Neural cell (in vitro differentiated cells): ENCODE results near the gene GPR21. TPM values are rescaled to one million over a fixed set of nuclear protein-coding genes. Genes with fewer than 3 reads are reported as not detected.

Source experiments
- H2AFZ ChIP-seq: fragments of 200-600, 300-800 bp; sonication (generic), shearing (Covaris generic); 2 replicates; pipeline ENCODE4 v1.6.0; 2014; ENCODE audit warnings: low read depth, mild to moderate bottlenecking, antibody characterized with exemption, low read length, moderate library complexity
- H3F3A ChIP-seq: fragments of 200-600 bp; shearing (Covaris generic); 2 replicates; pipeline ENCODE4 v1.6.1; 2016; ENCODE audit warnings: mild to moderate bottlenecking, moderate library complexity, mixed read lengths, antibody characterized with exemption, low read length; ENCODE audit not compliant: insufficient read depth, poor library complexity, severe bottlenecking
- H3K27ac ChIP-seq: fragments of 200-600, 300-800 bp; sonication (generic), shearing (Covaris generic); 2 replicates; pipeline ENCODE4 v1.5.1; 2014; ENCODE audit warnings: mild to moderate bottlenecking, low read length, moderate library complexity
- H3K27me3 ChIP-seq: fragments of 300-800, 200-600 bp; sonication (generic), shearing (Covaris generic); 2 replicates; pipeline ENCODE4 v1.6.0; 2014; ENCODE audit warnings: mild to moderate bottlenecking, low read depth, low read length, moderate library complexity; ENCODE audit not compliant: insufficient read depth
- H3K36me3 ChIP-seq: fragments of 300-800, 200-600 bp; sonication (generic), shearing (Covaris generic); 2 replicates; pipeline ENCODE4 v1.5.1; 2014; ENCODE audit warnings: mild to moderate bottlenecking, antibody characterized with exemption, low read length, moderate library complexity; ENCODE audit not compliant: insufficient read depth
- H3K4me2 ChIP-seq: fragments of 300-800, 200-600 bp; sonication (generic), shearing (Covaris generic); 2 replicates; pipeline ENCODE4 v1.6.0; 2014; ENCODE audit warnings: mild to moderate bottlenecking, low read length
- H3K4me3 ChIP-seq: fragments of 300-800, 200-600 bp; sonication (generic), shearing (Covaris generic); 2 replicates; pipeline ENCODE4 v1.5.1; 2014; ENCODE audit warnings: mild to moderate bottlenecking, low read length, moderate library complexity
- H3K79me2 ChIP-seq: fragments of 200-600 bp; shearing (Covaris generic); replicated peaks from 2 replicates; pipeline ENCODE4 v1.6.0; 2014; ENCODE audit warnings: mild to moderate bottlenecking, low read length, moderate library complexity; ENCODE audit not compliant: insufficient read depth
- H3K9ac ChIP-seq: fragments of 300-800, 200-600 bp; sonication (generic), shearing (Covaris generic); 2 replicates; pipeline ENCODE4 v1.6.1; 2016; ENCODE audit warnings: mild to moderate bottlenecking, low read length, mixed read lengths
- H3K9me2 ChIP-seq: fragments of 200-600 bp; shearing (Covaris generic); 2 replicates; pipeline ENCODE4 v1.6.1; 2016; ENCODE audit warnings: mild to moderate bottlenecking, low read length, mixed read lengths; ENCODE audit not compliant: insufficient read depth
- H3K9me3 ChIP-seq: fragments of 200-600, 300-800 bp; sonication (generic), shearing (Covaris generic); 2 replicates; pipeline ENCODE4 v1.6.1; 2016; ENCODE audit warnings: mild to moderate bottlenecking, mixed run types, low read length, moderate library complexity, mixed read lengths
- H4K20me1 ChIP-seq: fragments of 200-600 bp; shearing (Covaris generic); 2 replicates; pipeline ENCODE4 v1.6.1; 2016; ENCODE audit warnings: mild to moderate bottlenecking, mixed run types; ENCODE audit not compliant: insufficient read depth
- EP300 ChIP-seq: fragments of 450-650 bp; conservative IDR thresholded peaks from 2 replicates; pipeline ENCODE4 v1.6.1; 2014; ENCODE audit warnings: antibody characterized with exemption, mild to moderate bottlenecking, moderate library complexity; ENCODE audit not compliant: poor library complexity, severe bottlenecking
- EZH2 ChIP-seq: fragments of 200-600, 300-800 bp; shearing (Covaris generic), sonication (generic); IDR thresholded peaks from 2 replicates; pipeline ENCODE4 v1.6.1; 2014; ENCODE audit warnings: antibody characterized with exemption, low read length, borderline replicate concordance, mild to moderate bottlenecking; ENCODE audit not compliant: insufficient read depth, poor library complexity, severe bottlenecking
- MXI1 ChIP-seq: fragments of 450-650 bp; conservative IDR thresholded peaks from 2 replicates; pipeline ENCODE4 v1.6.1; 2014; ENCODE audit warnings: antibody characterized with exemption, mild to moderate bottlenecking; ENCODE audit not compliant: poor library complexity, severe bottlenecking
- POLR2AphosphoS5 ChIP-seq: IDR thresholded peaks from 2 replicates; pipeline ENCODE4 v1.6.1; 2012
- RAD21 ChIP-seq: fragments of 450-650 bp; conservative IDR thresholded peaks from 2 replicates; pipeline ENCODE4 v1.6.1; 2014; ENCODE audit warnings: antibody characterized with exemption, mild to moderate bottlenecking, moderate library complexity
- SMC3 ChIP-seq: fragments of 450-650 bp; conservative IDR thresholded peaks from 2 replicates; pipeline ENCODE4 v1.6.1; 2014; ENCODE audit warnings: antibody characterized with exemption, mild to moderate bottlenecking, moderate library complexity; ENCODE audit not compliant: poor library complexity
- TAF1 ChIP-seq: IDR thresholded peaks from 2 replicates; pipeline ENCODE4 v1.6.1; 2012; ENCODE audit warnings: low read depth
- polyA plus RNA-seq: library from polyadenylated mRNA; depleted of rRNA; stranded (reverse); fragments of >200 nt; gene quantifications from 2 replicates; pipeline ENCODE4 v1.2.3, GENCODE V29; 2014
- TF ChIP-seq, protein P1 (sequence below): IDR thresholded peaks from 2 replicates; pipeline ENCODE4 v1.6.1; 2012; ENCODE audit warnings: borderline replicate concordance
- TF ChIP-seq, protein P2 (sequence below): fragments of 450-650 bp; IDR thresholded peaks from 2 replicates; pipeline ENCODE4 v1.5.1; 2014; ENCODE audit warnings: antibody characterized with exemption, mild to moderate bottlenecking, moderate library complexity; ENCODE audit not compliant: poor library complexity, severe bottlenecking

The GPR21 gene
- polyA plus RNA-seq, 1 donor from 2014 or later, result 2.2 TPM

DNA sequence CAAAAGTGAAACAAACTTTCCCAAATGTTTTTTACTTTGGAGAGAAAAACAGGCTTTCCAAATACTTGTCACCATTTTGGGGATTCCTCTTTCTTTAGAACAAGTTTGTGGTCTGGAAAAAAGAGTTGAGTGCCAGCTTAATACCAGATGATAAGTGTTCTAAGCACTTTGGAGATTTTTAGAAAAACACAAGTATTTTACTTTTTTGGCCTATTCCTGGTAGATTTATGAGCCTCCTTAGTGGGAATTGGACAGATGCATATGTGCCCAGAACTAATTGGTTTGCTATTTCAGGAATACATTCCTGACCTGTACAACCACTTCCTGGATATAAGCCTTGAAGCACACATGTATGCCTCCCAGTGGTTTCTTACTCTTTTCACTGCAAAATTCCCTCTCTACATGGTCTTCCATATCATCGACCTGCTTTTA, 40.5 kb downstream of the GPR21 start:
- Histone ChIP-seq H3K36me3 (peaks cover 3% of the 10 kb centered on the region), H3K27ac (no peak overlapping the region), H3K27me3 (no peaks in the 10 kb centered on the region), H2AFZ (no peak overlapping the region), H3K79me2 (no peaks in the 10 kb centered on the region), H3K4me3 (no peak overlapping the region), H3K9me2 (no peaks in the 10 kb centered on the region), H3F3A (peaks cover 3% of the 10 kb centered on the region), H3K9ac (no peak overlapping the region), H3K4me2 (no peak overlapping the region), H3K9me3 (no peaks in the 10 kb centered on the region), H4K20me1 (no peaks in the 10 kb centered on the region)
- TF ChIP-seq, protein P1, sequence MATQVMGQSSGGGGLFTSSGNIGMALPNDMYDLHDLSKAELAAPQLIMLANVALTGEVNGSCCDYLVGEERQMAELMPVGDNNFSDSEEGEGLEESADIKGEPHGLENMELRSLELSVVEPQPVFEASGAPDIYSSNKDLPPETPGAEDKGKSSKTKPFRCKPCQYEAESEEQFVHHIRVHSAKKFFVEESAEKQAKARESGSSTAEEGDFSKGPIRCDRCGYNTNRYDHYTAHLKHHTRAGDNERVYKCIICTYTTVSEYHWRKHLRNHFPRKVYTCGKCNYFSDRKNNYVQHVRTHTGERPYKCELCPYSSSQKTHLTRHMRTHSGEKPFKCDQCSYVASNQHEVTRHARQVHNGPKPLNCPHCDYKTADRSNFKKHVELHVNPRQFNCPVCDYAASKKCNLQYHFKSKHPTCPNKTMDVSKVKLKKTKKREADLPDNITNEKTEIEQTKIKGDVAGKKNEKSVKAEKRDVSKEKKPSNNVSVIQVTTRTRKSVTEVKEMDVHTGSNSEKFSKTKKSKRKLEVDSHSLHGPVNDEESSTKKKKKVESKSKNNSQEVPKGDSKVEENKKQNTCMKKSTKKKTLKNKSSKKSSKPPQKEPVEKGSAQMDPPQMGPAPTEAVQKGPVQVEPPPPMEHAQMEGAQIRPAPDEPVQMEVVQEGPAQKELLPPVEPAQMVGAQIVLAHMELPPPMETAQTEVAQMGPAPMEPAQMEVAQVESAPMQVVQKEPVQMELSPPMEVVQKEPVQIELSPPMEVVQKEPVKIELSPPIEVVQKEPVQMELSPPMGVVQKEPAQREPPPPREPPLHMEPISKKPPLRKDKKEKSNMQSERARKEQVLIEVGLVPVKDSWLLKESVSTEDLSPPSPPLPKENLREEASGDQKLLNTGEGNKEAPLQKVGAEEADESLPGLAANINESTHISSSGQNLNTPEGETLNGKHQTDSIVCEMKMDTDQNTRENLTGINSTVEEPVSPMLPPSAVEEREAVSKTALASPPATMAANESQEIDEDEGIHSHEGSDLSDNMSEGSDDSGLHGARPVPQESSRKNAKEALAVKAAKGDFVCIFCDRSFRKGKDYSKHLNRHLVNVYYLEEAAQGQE, result no peak
- TF ChIP-seq MXI1 (no peak), EZH2 (no peak), TAF1 (no peak), SMC3 (no peak), POLR2AphosphoS5 (no peak)

DNA sequence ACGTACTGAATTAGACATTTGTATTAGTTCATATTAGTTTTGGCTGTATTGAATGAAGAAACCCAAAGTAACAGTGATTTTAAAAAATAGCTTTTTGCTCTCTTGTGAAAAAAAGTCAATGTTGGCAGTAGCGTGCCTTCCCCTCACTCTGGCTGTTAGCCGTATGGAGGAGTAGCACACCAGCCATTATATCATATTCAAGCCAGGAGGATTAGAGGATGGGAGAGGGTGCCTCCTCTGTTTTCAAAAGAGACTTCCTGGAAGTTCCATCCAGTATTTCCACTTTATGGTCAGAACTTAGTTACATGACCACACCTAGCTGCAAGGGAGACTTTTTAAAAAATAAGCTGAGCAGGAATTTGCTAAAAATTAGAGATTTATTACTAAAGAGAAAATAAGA, 41.2 kb downstream of the GPR21 start:
- peaks cover 3% of the 10 kb centered on the region for H3K36me3 ChIP-seq
- H3K27me3 ChIP-seq, result no peaks in the 10 kb centered on the region
- H4K20me1 ChIP-seq, result no peaks in the 10 kb centered on the region
- no peak overlapping the region for H3K4me2 ChIP-seq
- H3K4me3 ChIP-seq, result no peak overlapping the region
- no peak overlapping the region for H2AFZ ChIP-seq
- peaks cover 3% of the 10 kb centered on the region for H3F3A ChIP-seq
- no peaks in the 10 kb centered on the region for H3K9me3 ChIP-seq
- no peak for TF ChIP-seq EZH2
- TF ChIP-seq SMC3, result no peak
- no peak for TF ChIP-seq EP300
- TF ChIP-seq, protein P2, sequence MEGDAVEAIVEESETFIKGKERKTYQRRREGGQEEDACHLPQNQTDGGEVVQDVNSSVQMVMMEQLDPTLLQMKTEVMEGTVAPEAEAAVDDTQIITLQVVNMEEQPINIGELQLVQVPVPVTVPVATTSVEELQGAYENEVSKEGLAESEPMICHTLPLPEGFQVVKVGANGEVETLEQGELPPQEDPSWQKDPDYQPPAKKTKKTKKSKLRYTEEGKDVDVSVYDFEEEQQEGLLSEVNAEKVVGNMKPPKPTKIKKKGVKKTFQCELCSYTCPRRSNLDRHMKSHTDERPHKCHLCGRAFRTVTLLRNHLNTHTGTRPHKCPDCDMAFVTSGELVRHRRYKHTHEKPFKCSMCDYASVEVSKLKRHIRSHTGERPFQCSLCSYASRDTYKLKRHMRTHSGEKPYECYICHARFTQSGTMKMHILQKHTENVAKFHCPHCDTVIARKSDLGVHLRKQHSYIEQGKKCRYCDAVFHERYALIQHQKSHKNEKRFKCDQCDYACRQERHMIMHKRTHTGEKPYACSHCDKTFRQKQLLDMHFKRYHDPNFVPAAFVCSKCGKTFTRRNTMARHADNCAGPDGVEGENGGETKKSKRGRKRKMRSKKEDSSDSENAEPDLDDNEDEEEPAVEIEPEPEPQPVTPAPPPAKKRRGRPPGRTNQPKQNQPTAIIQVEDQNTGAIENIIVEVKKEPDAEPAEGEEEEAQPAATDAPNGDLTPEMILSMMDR, result no peak
- no peak for TF ChIP-seq POLR2AphosphoS5
- TF ChIP-seq RAD21, result no peak
- TF ChIP-seq MXI1, result no peak
- no peak for TF ChIP-seq TAF1
- TF ChIP-seq, protein P1, result no peak
- H3K9me2 ChIP-seq, result no peaks in the 10 kb centered on the region
- no peak overlapping the region for H3K9ac ChIP-seq
- no peaks in the 10 kb centered on the region for H3K79me2 ChIP-seq
- H3K27ac ChIP-seq, result no peak overlapping the region
